HUES48 (cell line): Measurements from ENCODE around the gene AGR3.

ENCODE experiments used
- H3K27ac ChIP-seq: one replicate; pipeline ENCODE4 v1.7.0; 2013; ENCODE audit warnings: low read depth, low read length, inconsistent platforms
- H3K27me3 ChIP-seq: 2 replicates; pipeline ENCODE4 v1.6.1; 2013; ENCODE audit warnings: mild to moderate bottlenecking, low read length; ENCODE audit not compliant: control insufficient read depth, insufficient read depth
- H3K36me3 ChIP-seq: 2 replicates; pipeline ENCODE4 v1.6.1; 2013; ENCODE audit warnings: low read length; ENCODE audit not compliant: control insufficient read depth, insufficient read depth
- H3K4me1 ChIP-seq: 2 replicates; pipeline ENCODE4 v1.6.1; 2013; ENCODE audit warnings: mild to moderate bottlenecking, low read length; ENCODE audit not compliant: control insufficient read depth, insufficient read depth
- H3K4me3 ChIP-seq: 2 replicates; pipeline ENCODE4 v1.5.1; 2013; ENCODE audit warnings: mild to moderate bottlenecking, low read depth, low read length
- H3K9ac ChIP-seq: 2 replicates; pipeline ENCODE4 v1.6.1; 2013; ENCODE audit warnings: mild to moderate bottlenecking, low read depth, low read length, moderate library complexity
- H3K9me3 ChIP-seq: 2 replicates; pipeline ENCODE4 v1.6.1; 2013; ENCODE audit warnings: low read length; ENCODE audit not compliant: control insufficient read depth, insufficient read depth

AGR3 gene

GRCh38 chr7:16881844-16882243 lies at the start of gene AGR3:
TSS of gene AGR3 (minus strand) at chr7:16881983. CDS start at chr7:16878618, 3,365 bp downstream.
- Histone ChIP-seq H3K4me1 (no peaks in the 10 kb centered on the region), H3K9me3 (no peaks in the 10 kb centered on the region), H3K9ac (no peak within 1 kb of the TSS), H3K27ac (no peak within 1 kb of the TSS), H3K4me3 (no peak within 1 kb of the TSS), H3K36me3 (no peaks in the 10 kb centered on the region), H3K27me3 (no peaks in the 10 kb centered on the region)

- H3K4me1 ChIP-seq: no peaks in the 10 kb centered on the region
Measured at GRCh38 chr7:16930946-16931345, 49.2 kb upstream of the AGR3 start.

GRCh38 chr7:16929146-16929762 lies 47.5 kb upstream of the AGR3 start:
- H3K27ac ChIP-seq: no peak overlapping the region
- H3K9ac ChIP-seq: no peak overlapping the region
- H3K4me3 ChIP-seq: no peak overlapping the region
- no peaks in the 10 kb centered on the region for H3K9me3 ChIP-seq
- H3K4me1 ChIP-seq: no peaks in the 10 kb centered on the region
- H3K36me3 ChIP-seq: no peaks in the 10 kb centered on the region
- H3K27me3 ChIP-seq: no peaks in the 10 kb centered on the region

More at GRCh38 chr7:16930946-16931345, 49.2 kb upstream of the AGR3 start:
- Histone ChIP-seq H3K27ac (no peak overlapping the region), H3K9me3 (no peaks in the 10 kb centered on the region), H3K4me3 (no peak overlapping the region), H3K36me3 (no peaks in the 10 kb centered on the region), H3K9ac (no peak overlapping the region), H3K27me3 (no peaks in the 10 kb centered on the region)

- no peak overlapping the region for H3K27ac ChIP-seq
- H3K27me3 ChIP-seq: no peaks in the 10 kb centered on the region
- H3K9me3 ChIP-seq: no peaks in the 10 kb centered on the region
- H3K9ac ChIP-seq: no peak overlapping the region
- H3K4me1 ChIP-seq: peaks cover under 1% of the 10 kb centered on the region; the same call in 1 of the 2 replicates
- H3K4me3 ChIP-seq: no peak overlapping the region
- no peaks in the 10 kb centered on the region for H3K36me3 ChIP-seq
Measured at GRCh38 chr7:16926861-16927260, 45.1 kb upstream of the AGR3 start.

GRCh38 chr7:16926283-16926682 lies 44.5 kb upstream of the AGR3 start:
- Histone ChIP-seq H3K36me3 (no peaks in the 10 kb centered on the region), H3K4me3 (no peak overlapping the region), H3K9ac (no peak overlapping the region), H3K9me3 (no peaks in the 10 kb centered on the region), H3K4me1 (peaks cover 6% of the 10 kb centered on the region; the same call in 1 of the 2 replicates), H3K27me3 (no peaks in the 10 kb centered on the region), H3K27ac (no peak overlapping the region)

GRCh38 chr7:16925609-16926008 lies 43.8 kb upstream of the AGR3 start:
- H3K9me3 ChIP-seq: no peaks in the 10 kb centered on the region
- H3K36me3 ChIP-seq: no peaks in the 10 kb centered on the region
- no peak overlapping the region for H3K9ac ChIP-seq
- H3K4me3 ChIP-seq: no peak overlapping the region
- peaks cover 6% of the 10 kb centered on the region; the same call in 1 of the 2 replicates for H3K4me1 ChIP-seq
- no peaks in the 10 kb centered on the region for H3K27me3 ChIP-seq
- H3K27ac ChIP-seq: no peak overlapping the region

- Histone ChIP-seq H3K9ac (no peak overlapping the region), H3K4me3 (no peak overlapping the region), H3K9me3 (no peaks in the 10 kb centered on the region), H3K36me3 (no peaks in the 10 kb centered on the region), H3K27me3 (no peaks in the 10 kb centered on the region), H3K27ac (no peak overlapping the region), H3K4me1 (peaks cover 6% of the 10 kb centered on the region; the same call in 1 of the 2 replicates)
Measured at GRCh38 chr7:16923019-16923418, 41.2 kb upstream of the AGR3 start.

- H3K27ac ChIP-seq: no peak overlapping the region
- H3K9me3 ChIP-seq: no peaks in the 10 kb centered on the region
- H3K36me3 ChIP-seq: no peaks in the 10 kb centered on the region
- H3K4me1 ChIP-seq: peaks cover 8% of the 10 kb centered on the region; the same call in 1 of the 2 replicates
- no peaks in the 10 kb centered on the region for H3K27me3 ChIP-seq
- no peak overlapping the region for H3K9ac ChIP-seq
- H3K4me3 ChIP-seq: no peak overlapping the region
Measured at GRCh38 chr7:16921644-16922257, 40.0 kb upstream of the AGR3 start.

- Histone ChIP-seq H3K36me3 (no peaks in the 10 kb centered on the region), H3K9me3 (no peaks in the 10 kb centered on the region), H3K9ac (no peak overlapping the region), H3K4me3 (no peak overlapping the region), H3K4me1 (peaks cover 14% of the 10 kb centered on the region), H3K27me3 (no peaks in the 10 kb centered on the region), H3K27ac (no peak overlapping the region)
Measured at GRCh38 chr7:16921151-16921550, 39.4 kb upstream of the AGR3 start.

- Histone ChIP-seq H3K27me3 (no peaks in the 10 kb centered on the region), H3K4me3 (no peak overlapping the region), H3K36me3 (no peaks in the 10 kb centered on the region), H3K9me3 (no peaks in the 10 kb centered on the region), H3K9ac (no peak overlapping the region), H3K4me1 (peaks cover 22% of the 10 kb centered on the region), H3K27ac (no peak overlapping the region)
Measured at GRCh38 chr7:16919440-16919839, 37.7 kb upstream of the AGR3 start.

- H3K9ac ChIP-seq: no peak overlapping the region
Measured at GRCh38 chr7:16918288-16918895, 36.6 kb upstream of the AGR3 start.

More at GRCh38 chr7:16918288-16918895, 36.6 kb upstream of the AGR3 start:
- Histone ChIP-seq H3K4me1 (peaks cover 27% of the 10 kb centered on the region), H3K4me3 (no peak overlapping the region), H3K36me3 (no peaks in the 10 kb centered on the region), H3K27me3 (no peaks in the 10 kb centered on the region), H3K27ac (no peak overlapping the region), H3K9me3 (no peaks in the 10 kb centered on the region)
